ENCODE data around the gene LRRC7. TPM values are rescaled to one million over a fixed set of nuclear protein-coding genes. Genes with fewer than 3 reads are reported as not detected.

Gene LRRC7
- polyA plus RNA-seq, 1 experiment, result not detected

GRCh38 chr1:70085521-70085920 is 517.8 kb downstream of the LRRC7 start:
- Histone ChIP-seq H3K9me3 (ENCODE audit: control insufficient read depth, insufficient read depth, low read length) (no peaks in the 10 kb centered on the region), H3K27me3 (ENCODE audit: control insufficient read depth, insufficient read depth, low read length) (no peaks in the 10 kb centered on the region), H3K4me3 (ENCODE audit: low read depth, low read length) (no peak overlapping the region), H3K27ac (ENCODE audit: low read depth, low read length) (no peak overlapping the region)
- ChIA-PET POLR2A (interaction anchor here (0.6 kb wide), 1 partner anchor 13 kb away, joined by 4 read pairs; no protein-coding TSS in a partner anchor), CTCF (no interaction called here)
- no peak for DNase-seq (ENCODE audit: low read depth, low spot score)
- no peak for TF ChIP-seq CTCF (IDR thresholded peaks at IDR 0.05; ENCODE audit: low read depth, low read length)

- ChIA-PET POLR2A (no interaction called here), CTCF (no interaction called here)
- H3K27me3 ChIP-seq (ENCODE audit: control insufficient read depth, insufficient read depth, low read length), result no peaks in the 10 kb centered on the region
- H3K27ac ChIP-seq (ENCODE audit: low read depth, low read length), result no peak overlapping the region
- no peak for DNase-seq (ENCODE audit: low read depth, low spot score)
- no peak overlapping the region for H3K4me3 ChIP-seq (ENCODE audit: low read depth, low read length)
- no peaks in the 10 kb centered on the region for H3K9me3 ChIP-seq (ENCODE audit: control insufficient read depth, insufficient read depth, low read length)
- no peak for TF ChIP-seq CTCF (IDR thresholded peaks at IDR 0.05; ENCODE audit: low read depth, low read length)
Measured at GRCh38 chr1:70086897-70087296, 519.2 kb downstream of the LRRC7 start.

GRCh38 chr1:70090141-70090540 is 522.4 kb downstream of the LRRC7 start:
- Histone ChIP-seq H3K27me3 (ENCODE audit: control insufficient read depth, insufficient read depth, low read length) (no peaks in the 10 kb centered on the region), H3K9me3 (ENCODE audit: control insufficient read depth, insufficient read depth, low read length) (no peaks in the 10 kb centered on the region), H3K27ac (ENCODE audit: low read depth, low read length) (no peak overlapping the region), H3K4me3 (ENCODE audit: low read depth, low read length) (no peak overlapping the region)
- CTCF ChIA-PET, result interaction anchor here (0.9 kb wide), 1 partner anchor 52 kb away, joined by 3 read pairs; no protein-coding TSS in a partner anchor
- no peak for DNase-seq (ENCODE audit: low read depth, low spot score)
- POLR2A ChIA-PET, result no interaction called here
- no peak for TF ChIP-seq CTCF (IDR thresholded peaks at IDR 0.05; ENCODE audit: low read depth, low read length)

- DNase-seq (ENCODE audit: low read depth, low spot score), result peak; percentile 67
- no peak overlapping the region for H3K4me3 ChIP-seq (ENCODE audit: low read depth, low read length)
- CTCF ChIA-PET, result interaction anchor here (0.9 kb wide), 1 partner anchor 51 kb away, joined by 3 read pairs; no protein-coding TSS in a partner anchor
- H3K27me3 ChIP-seq (ENCODE audit: control insufficient read depth, insufficient read depth, low read length), result no peaks in the 10 kb centered on the region
- POLR2A ChIA-PET, result interaction anchor here (0.7 to 1.0 kb wide), 3 partner anchors 19 to 52 kb away, joined by 3 to 4 read pairs (median 3); no protein-coding TSS in a partner anchor
- no peaks in the 10 kb centered on the region for H3K9me3 ChIP-seq (ENCODE audit: control insufficient read depth, insufficient read depth, low read length)
- no peak for TF ChIP-seq CTCF (IDR thresholded peaks at IDR 0.05; ENCODE audit: low read depth, low read length)
- H3K27ac ChIP-seq (ENCODE audit: low read depth, low read length), result peak overlapping the region; percentile 60
Measured at GRCh38 chr1:70090875-70091274, 523.2 kb downstream of the LRRC7 start.

GRCh38 chr1:70091811-70092210 is 524.1 kb downstream of the LRRC7 start:
- no peaks in the 10 kb centered on the region for H3K9me3 ChIP-seq (ENCODE audit: control insufficient read depth, insufficient read depth, low read length)
- no peaks in the 10 kb centered on the region for H3K27me3 ChIP-seq (ENCODE audit: control insufficient read depth, insufficient read depth, low read length)
- no peak overlapping the region for H3K4me3 ChIP-seq (ENCODE audit: low read depth, low read length)
- TF ChIP-seq CTCF (IDR thresholded peaks at IDR 0.05; ENCODE audit: low read depth, low read length), result no peak
- DNase-seq (ENCODE audit: low read depth, low spot score), result no peak
- CTCF ChIA-PET, result no interaction called here
- no peak overlapping the region for H3K27ac ChIP-seq (ENCODE audit: low read depth, low read length)
- POLR2A ChIA-PET, result no interaction called here

Data from AG04450 (cell line).